Measurements from ENCODE around the gene AKT2.

Gene AKT2

DNA sequence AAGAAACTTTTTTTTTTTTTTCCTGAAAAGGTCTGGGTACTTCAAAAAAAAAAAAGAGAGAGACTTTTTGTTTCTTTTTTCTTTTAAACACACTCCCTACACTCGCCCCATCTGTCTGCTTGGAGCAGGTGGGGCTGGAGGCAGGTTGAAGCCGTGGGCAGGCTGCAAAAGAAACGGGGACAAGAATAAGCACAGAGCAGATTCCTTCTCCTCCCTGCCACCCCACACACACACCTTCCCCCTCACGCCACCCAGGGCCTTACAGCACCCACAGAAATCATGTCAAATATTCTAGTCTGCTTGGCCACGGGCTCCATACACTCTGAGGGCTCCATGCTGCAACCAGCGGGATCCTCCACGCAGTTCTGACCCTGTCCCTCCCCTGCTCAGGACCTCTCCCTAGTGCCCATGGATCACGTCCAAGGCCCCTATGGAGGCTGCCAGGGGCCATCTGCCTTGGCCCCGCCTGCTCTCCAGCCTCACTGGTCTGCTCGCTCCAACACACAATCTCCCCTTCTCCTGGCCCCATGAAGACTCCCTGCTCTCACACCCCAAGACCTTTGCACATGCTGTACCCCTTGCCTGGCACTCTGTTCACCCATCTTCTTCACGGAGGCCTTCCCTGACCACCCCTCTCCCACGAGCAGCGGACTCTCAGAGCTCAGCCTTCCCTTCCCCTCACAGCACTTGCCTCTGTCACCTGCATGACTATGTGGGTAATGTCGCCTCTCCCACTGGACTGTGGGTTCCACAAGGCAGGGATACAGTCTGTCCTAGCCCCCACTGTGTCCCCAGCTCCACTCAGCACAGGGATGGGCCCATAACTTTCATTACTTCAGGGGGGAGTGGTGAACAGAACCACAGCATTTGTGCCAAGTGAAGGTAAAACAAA is 11.4 kb downstream of the AKT2 start:
- no peak for DNase-seq (ENCODE audit: low read depth)

DNA sequence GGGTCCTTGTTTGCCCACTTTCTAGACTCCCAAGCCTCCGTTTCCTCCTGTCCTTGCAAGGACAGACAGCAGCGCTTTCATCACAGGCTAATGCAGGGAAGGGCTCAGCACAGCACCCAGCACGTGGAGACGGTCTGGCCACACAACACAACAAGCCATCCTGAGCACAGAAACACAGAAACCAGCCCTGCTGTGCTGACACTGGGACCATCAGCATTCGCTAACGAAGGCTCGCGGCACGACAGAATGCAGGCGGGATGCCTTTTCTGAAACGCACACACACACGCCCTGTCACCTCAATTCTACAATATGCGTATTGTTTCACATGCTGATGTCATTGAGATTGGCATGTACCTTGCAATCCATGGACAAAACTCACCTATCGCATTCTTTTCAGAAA is 12.9 kb downstream of the AKT2 start:
- no peak for DNase-seq (ENCODE audit: low read depth)

DNA sequence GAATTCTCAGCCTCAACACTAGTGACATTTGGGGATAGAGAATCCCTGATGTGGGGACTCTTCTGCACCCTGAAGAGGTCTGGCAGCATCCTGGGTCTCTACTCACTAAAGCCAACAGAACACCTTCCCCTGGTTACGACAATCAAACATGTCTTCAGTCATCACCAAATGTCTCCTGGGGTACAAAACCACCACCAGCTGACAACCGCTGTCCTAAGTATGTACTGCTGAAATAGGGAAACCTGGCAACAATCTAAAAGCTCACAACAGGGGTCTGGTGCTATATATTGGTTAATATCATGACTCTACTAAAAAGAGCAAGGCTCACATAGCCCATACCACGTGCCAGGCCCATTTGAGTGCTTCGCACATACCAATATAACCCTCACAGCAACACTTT is 13.4 kb downstream of the AKT2 start:
- DNase-seq (ENCODE audit: low read depth): no peak

DNA sequence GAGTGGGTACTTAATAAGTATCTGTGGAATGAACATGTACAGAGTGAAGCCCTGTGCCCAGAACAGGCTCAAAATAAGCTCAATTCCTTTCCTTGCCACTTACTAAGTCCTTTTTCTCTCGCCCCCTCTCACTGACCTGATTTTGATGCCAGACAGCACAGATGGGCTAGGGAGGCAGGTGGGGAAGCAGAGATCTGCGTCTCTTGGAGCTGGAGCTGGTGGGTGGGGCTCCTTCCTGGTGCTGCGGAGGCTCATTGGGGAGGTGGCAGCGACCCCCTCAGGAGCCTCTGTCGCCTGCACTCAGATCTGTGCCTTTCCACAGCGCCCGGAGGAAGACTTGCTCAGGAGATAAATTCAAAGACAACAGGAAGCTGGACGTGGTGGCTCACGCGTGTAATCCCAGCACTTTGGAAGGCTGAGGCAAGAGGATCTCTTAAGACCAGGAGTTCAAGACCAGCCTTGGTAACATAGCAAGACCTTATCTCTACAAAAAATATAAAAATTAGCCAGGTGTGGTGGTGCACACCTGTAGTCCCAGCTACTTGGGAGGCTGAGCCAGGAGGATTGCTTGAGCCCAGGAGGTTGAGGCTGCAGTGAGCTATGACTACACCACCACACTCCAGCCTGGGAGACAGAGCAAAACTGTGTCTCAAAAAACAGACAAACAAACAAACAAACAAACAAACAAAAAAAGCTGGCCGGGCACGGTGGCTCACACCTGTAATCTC is 14.6 kb downstream of the AKT2 start:
- DNase-seq (ENCODE audit: low read depth): no peak

DNA sequence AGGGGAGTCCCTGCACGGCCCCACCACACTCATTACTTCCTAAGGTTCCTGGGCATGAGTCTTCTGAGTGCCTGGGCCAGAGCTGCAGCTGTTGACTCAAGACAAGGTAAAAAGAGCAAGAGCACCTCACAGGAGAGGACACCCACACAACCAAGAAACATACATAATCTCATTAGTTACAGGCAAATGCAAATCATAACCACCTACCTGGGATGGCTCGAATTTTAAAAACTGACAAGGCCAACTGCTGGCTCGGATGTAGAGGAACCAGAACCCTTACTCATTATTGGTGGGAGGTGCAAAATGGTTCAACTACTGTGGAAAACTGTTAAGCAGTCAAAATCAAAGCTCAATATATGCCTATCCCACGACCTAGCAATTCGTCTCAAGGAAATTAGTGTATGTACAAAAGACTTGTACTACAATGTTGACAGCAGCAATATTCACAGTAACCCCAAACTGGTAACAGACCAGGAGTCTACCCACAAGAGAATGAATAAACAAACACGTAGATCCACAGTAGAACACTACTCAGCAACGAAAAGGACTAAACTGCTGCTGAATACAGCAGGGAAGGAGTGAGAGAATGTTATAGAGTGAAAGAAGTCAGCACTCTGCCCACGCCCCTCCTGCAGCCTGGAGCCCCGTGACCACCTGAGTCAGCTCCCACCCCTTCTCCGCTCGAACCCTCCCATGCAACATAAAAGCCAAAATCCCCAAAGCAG is 15.8 kb downstream of the AKT2 start:
- DNase-seq (ENCODE audit: low read depth): no peak

DNA sequence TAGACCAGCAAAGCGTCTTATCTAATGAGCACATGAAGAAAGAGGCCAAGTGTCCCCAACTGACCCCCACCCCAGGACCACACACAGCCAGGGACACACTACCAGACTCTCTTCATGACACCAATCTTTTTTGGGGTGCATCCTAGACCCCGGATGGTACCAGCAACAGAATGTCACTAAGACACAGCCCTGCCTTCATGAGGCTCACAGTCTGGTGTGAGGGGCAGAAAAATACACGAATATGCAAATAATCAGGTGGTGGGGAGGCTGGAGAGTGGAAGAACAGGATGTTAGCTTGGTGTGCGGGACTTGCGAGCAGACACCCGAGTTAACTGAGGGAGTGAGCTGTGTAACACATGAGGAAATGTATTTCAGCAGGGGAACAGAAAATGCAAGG is 17.5 kb downstream of the AKT2 start:
- no peak for DNase-seq (ENCODE audit: low read depth)

DNA sequence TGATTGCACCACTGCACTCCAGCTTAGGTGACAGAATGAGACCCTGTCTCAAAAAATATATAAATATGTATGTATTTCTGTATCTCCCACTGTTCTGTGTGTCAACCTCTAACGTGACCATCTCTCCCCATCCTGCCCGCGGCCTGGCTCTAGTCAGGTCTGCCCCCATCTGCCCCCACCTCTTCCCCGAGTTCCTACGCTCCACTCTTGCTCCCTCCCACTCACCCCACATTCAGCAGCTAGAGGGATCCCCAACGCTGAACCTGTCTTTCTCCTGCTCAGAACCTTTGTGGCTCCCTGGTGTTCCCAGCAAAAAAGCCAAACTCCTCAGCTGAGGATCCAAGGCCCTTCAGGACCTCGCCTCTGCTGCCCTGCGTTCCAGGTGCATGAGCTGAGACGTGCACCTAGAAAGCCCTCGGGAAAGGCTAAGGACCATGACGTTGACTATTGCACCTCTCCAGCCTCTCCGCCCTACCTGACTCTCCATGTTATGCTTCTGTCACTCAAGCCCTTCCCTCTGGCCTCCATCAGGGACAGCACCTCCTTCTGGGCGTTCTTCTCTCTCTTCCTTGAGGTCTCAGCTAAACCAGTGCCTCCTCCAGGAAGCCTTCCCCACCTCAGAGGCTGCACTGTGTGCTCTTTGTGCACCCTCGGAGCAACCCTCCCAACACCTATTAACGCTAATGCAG is 18.1 kb downstream of the AKT2 start:
- no peak for DNase-seq (ENCODE audit: low read depth)

DNA sequence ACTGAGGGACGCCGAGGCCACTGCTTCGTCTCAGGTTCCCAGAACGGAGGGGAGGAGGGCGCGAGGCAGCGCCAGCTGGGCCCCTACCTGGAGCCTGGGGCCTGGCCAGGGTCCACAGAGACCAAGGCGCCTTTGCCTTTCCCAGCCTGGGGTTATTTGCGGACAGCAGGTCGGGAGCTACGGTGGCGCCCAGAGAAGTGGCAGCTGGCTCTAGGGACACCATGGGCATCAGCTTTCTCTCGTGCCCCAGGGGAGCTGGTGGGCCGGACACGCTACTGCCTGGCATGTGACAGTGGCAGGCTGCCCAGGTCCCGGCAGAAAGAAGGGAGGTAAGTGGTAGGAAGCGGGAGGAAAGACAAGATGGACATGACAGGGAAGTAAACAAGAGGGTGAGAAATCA is 19.0 kb downstream of the AKT2 start:
- no peak for DNase-seq (ENCODE audit: low read depth)

DNA sequence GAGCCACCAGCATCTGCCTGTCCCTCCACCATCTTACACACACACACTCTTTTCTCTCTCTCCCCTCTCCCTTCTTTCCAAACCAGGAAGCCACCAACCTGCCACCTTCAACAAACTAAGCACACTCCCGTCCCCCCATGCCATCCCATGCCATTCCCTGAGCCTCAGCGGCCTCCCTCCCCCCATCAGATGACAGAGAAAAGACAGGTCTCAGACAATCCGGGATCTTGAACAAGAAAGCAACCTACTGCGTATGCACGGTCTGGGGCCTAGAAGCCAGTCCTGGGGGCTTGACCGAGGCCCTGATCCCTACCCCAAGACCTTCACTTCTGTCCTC is 19.4 kb downstream of the AKT2 start:
- DNase-seq (ENCODE audit: low read depth): no peak

DNA sequence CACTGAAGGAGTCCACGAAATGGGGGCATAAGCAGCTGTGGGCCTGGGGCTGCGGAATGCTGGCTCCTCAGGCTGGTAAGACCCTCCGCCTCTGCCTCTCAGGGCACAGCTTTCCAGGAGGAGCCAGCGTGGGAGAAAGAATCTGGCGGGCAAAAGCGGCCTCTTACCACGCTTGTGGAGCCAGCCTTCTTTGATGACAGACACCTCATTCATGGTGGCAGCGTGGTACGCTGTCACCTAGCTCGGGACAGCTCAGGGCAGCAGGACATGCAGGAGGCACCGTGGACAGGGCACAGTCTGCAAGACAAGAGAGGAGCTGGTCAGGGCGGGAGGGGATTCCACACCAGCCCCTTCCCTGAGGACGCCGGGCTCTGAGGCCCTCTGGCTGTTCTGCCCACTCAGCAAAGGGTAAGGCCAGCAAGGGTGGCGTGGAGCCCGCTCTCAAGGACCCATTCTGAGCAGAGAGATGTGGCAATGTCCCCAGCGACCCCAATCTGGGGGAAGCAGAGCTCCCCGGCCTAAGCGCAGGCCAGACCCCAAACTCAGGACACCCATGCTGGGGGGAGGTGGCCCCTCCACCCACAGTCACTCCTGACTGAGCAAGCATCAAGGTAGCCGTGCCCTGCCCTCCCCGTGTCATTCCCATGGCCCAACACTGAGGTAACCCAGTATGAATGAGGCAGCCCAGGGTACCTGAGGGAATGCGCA is 19.9 kb downstream of the AKT2 start:
- DNase-seq (ENCODE audit: low read depth): no peak

DNA sequence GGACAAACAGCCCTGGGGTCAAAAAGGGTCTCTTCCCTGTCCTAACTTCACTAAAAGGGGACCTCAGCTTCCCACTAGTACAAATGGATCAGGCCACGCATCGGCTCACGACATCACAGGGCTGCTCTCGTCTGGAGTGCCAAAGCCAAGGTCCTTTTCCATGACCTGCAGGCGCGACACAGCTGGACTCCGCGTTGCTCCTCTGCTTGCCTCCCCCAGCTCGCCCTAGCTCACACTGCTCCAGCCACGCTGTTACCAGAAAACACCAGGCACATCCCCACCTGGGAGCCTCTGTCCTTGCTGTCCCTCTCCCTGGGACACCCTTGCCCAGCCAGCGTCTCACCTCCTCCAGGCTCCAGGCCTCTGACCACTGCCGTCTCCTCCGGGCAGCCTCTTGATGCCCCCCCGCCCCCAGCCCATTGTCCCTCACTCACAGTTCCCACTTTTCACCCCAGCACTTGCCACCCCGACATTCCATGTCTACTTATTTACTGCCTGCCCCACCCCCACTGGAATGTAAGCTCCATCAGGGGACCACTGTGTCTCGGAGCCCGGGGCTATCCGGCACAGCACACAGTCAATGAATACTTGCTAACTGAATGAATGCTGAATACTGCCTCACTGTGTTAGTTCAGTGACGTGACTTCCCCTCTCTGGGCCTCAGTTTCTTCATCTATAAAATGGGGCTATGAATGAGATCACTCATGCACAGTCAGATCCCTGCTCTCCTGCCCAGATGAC is 20.7 kb downstream of the AKT2 start:
- no peak for DNase-seq (ENCODE audit: low read depth)

DNA sequence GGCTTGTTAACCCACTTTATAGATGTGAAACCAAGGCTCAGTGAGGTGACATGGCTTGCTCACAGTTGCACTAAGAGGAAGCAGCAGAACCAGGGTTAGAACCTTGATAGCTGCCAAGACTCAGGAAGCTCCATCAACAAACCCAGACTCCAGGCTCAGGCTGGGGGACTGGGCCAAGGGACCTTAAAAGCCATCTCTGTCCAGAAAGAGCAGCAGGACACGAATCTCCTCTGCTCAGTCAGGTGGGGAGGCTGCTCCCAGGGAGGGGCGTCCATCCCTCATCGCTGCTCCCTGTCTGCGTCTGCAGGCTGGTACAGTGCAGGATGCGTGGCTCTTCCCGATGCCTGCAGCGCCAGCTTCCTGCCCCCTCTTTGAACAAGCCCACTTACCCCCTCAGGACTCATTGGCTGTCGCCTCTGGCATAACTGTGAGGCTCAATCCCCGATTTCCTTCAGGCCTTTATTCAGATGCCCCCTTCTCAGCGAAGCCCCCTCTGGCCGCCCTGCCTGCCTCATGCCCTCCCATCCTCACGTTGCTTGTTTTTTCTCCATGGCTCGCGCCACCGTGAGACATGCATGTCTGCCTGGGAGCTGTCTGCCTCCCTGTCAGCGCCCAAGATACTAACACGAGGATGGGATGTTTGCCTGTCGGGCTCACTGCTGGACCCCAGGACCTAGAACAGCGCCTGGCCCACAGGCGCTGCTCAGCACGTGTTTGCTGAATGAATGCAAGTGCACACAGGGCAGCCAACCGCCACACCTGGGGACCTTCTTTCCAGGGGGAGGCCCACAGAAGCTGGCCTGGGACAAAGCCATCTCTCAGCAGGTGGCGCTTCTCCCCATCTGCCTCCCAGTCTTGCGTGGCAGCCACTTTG is 21.5 kb downstream of the AKT2 start:
- DNase-seq (ENCODE audit: low read depth): no peak

DNA sequence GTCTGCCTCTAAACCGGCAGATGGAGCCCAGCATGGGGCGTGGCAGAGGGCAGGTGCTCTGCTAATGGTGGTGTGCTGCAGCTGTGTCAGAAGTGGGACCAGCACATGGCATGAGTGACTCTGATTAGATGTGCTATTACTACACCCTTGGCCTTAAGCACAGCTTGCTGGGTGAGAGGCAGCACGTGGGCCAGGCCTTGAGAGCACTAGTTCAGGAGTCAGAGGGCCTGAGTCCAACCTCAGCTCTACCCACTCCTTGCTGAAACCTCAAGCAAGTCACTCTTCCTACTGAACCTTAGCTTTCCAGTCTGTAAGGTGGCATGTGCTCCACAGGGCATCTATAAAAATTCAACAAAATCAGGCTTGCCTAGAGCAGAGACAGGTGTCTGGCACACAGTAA is 22.7 kb downstream of the AKT2 start:
- DNase-seq (ENCODE audit: low read depth): no peak

DNA sequence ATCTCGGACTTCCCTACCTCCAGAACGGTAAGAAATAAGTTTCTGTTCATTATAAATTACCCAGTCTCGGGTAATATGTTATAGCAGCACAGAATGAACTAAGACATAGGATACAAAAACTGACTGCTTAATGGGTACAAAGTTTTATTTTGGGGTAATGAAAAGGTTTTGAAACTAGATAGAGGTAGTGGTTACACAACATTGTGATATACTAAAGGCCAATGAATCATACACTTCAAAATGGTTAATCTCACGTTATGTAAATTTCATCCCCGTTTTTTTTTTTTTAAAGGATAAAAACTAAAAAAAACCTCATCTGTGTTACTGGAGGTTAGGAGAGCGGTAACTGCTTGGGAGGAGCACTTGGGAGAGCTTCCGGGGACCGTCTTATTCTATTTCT is 23.5 kb downstream of the AKT2 start:
- DNase-seq (ENCODE audit: low read depth): no peak

DNA sequence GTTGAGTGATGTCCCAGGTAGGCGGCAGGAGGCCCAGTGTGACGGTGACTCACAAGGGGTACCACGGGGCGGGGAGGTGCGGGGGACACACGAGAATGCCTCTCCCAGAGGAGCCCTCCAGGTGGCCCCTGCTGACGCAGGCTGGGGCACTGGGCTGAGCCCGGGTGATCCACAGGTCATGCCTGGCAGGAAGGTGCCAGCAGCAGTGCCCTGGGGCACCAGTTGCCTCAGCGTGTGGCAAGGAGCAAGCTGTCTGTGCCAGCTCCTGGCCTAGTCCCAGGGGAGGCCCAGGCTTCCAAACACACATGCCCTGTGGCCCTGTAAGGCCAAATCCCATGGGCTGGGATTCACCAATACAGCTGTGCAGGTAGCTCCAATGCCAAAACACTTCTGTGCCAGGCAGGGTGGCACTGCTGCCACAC is 28.0 kb downstream of the AKT2 start:
- no peak for DNase-seq (ENCODE audit: low read depth)

DNA sequence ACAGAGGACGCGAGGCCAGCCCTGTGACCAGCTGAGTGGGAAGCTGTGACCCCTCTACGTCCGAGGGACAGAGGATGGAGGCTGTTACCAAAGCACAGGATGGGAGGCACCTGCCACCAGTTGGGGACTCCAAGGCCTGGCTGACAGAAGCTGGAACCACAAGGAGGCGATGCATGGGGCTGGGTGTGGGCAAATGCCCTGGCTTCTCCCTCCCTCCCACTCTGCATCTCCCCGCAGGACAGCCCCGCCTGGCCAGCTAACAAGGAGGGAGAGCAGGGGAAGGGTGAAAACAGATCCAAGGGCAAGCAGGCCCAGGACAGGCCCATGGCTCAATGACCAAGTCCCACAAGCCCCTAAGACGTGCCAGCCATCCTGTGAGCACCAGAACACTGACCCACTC is 28.6 kb downstream of the AKT2 start:
- DNase-seq (ENCODE audit: low read depth): no peak

DNA sequence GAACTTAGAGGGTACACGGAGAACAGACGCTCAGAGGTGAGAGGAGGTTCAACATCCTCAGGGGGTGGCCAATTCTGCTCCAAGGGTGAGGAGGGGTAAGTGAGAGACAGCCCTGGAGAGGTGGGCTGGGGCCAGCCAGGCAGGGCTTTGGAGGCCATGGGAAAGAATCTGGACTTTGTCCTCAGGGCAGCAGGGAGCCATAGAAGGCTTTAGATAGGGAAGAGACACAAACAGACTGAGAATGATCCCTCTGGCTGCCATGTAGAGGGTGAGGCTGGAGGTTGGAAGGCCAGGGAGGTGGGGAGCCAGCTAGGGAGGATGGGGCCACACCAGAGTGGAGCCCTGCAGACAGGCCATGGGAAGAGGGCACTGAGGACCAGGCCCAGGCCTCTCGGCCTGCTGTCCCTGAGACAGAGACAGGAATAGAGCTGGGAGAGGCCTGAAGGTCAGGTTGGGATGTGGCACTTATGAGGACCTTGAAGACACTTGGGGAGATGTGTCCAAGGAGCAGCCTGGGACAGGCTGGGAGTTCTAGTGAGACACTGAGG is 29.5 kb downstream of the AKT2 start:
- no peak for DNase-seq (ENCODE audit: low read depth)

DNA sequence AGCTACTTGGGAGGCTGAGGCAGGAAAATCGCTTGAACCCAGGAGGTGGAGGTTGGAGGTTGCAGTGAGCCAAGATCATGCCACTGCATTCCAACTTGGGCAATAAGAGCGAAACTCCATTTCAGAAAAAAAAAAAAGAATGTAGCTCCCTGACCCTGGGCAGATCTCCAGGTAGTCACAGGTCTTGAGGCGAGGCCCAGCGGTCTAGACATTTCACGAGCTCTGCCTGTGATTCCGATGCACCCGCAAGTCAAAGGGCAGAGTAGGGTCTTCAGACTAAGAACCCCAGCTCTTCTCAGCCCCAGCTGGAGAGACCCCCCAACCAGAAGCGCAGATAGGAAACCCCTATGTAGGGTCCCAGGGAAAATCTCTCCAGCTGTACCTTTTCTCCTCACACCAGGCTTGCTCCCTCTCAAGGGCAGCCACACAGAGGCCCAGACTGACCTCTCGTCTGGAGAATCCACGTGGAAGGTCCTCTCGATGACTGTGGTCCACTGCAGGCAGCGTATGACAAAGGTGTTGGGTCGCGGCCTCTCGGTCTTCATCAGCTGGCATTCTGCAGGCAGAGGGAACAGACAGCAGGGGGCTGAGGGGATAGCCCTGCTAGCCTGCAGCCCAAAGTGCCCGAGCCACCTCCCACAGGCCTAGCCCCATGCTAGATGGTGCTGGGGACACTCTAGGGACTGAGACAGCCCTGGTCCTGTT is 30.3 kb downstream of the AKT2 start:
- no peak for DNase-seq (ENCODE audit: low read depth)

DNA sequence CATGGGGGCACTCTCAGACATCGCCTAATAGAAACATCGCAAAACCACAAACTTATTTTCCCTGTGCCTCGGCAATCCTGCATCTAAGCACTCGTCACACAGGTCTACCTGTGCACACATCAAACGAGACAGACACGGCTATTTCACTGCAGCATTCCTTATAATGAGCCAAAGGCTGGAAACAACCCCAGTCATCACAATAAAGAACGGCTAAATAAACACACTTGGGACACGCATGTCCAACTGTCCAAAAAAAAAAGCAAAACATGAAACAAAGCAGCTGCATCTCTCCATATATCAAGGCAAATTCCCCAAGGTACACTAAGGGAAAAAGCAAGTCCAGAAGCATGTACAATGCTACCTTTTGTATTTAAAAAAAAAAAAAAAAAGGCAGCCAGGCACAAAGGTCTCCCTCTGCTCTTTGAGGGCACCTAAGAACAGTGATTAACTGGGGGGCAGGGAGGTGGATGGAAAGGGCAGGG is 31.5 kb downstream of the AKT2 start:
- DNase-seq (ENCODE audit: low read depth): no peak

Measured in iris pigment epithelial cell (primary cell).